ENCODE measurements around the gene USP20. TPM values are rescaled to one million over a fixed set of nuclear protein-coding genes. Genes with fewer than 3 reads are reported as not detected.
A peak's percentile ranks its signal among the peaks of the same experiment; 100 is the strongest.

USP20 gene
- total RNA-seq, 1 experiment from 2014 or later: 16.3 TPM

DNA sequence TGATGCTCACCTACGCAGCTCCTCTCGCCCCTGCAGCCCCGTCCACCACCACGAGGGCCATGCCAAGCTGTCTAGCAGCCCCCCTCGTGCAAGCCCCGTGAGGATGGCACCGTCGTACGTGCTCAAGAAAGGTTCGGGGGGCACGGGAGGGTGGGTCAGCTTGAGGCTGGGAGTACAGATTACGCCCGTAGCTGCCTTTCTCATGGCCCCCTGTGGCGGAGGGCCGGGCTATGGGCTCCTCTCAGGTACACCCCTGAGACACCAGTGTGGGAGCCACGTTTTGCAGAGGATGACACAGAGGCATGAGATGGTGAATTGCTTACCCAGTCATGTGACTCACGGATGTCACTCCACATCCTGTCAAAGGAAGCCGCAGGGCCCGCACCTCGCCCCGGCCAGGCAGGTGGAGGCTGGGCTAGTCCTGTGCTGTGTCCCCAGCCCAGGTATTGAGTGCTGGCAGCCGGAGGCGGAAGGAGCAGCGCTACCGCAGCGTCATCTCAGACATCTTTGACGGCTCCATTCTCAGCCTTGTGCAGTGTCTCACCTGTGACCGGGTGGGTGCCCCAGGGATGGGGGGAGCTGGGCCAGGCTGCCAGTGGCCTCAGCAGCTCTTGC is 33.7 kb downstream of the USP20 start:
- H3K36me3 ChIP-seq (replicated peaks; ENCODE audit: control insufficient read depth, insufficient read depth, low read length): no peaks in the 10 kb centered on the region; the same call in 1 of the 2 replicates
- H3K27me3 ChIP-seq (ENCODE audit: control insufficient read depth, insufficient read depth, low read length): no peaks in the 10 kb centered on the region
- no peak for DNase-seq
- no peak overlapping the region for H3K4me3 ChIP-seq (ENCODE audit: insufficient read depth, low read depth, low read length)

DNA sequence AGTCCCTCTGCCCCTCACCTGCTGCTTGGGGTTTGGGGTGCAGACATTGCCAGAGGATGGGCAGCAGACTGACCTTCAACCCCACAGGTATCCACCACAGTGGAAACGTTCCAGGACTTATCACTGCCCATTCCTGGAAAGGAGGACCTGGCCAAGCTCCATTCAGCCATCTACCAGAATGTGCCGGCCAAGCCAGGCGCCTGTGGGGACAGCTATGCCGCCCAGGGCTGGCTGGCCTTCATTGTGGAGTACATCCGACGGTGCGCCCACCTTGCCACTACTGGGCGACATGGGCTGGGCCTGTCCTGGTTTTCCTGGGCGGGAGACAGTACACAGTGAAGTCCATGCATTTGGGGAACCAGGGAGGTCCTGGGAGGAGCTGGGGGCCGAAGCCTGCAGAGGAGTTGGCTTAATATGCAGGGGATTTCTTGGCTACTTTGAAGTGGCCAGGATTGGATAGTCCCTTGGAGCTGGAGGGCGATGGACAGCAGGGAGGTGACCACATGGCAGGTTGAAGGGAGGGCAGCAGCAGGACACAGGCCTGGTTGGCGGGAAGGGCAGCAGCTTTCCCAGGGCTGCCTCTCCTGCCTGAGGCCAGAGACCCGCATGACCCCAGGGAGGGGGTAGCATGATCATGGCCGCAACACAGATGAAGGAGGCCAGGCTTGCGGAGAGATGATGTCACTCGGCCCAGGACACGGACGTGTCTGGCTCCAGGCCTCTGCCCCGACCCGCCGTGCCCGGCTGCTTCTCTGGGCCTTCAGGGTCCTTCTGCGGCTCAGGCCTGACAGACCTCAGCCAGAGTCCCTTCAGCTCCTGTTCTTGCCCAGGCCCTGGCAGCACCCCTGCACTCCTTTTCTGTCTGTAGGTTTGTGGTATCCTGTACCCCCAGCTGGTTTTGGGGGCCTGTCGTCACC is 34.6 kb downstream of the USP20 start:
- Histone ChIP-seq H3K27me3 (ENCODE audit: control insufficient read depth, insufficient read depth, low read length) (no peaks in the 10 kb centered on the region), H3K36me3 (replicated peaks; ENCODE audit: control insufficient read depth, insufficient read depth, low read length) (no peaks in the 10 kb centered on the region; the same call in 1 of the 2 replicates), H3K4me3 (ENCODE audit: insufficient read depth, low read depth, low read length) (no peak overlapping the region)
- no peak for DNase-seq

DNA sequence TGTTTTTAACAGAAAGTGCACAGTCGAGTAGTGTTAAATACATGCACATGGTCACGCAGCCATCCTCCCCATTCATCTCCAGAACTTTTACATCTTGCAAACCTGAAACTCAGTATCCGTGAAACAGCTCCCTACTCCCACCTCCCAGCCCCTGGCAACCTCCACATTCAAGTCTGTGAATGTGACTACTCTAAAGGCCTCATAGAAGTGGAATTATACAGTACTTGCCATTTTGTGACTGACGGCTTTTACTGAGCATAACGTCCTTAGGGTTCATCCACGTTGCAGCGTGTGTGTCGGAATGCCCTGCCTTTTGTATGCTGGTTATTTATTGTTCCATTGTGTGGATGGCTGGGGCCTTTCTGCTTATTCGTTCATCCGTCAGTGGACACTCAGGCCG is 35.8 kb downstream of the USP20 start:
- no peak overlapping the region for H3K4me3 ChIP-seq (ENCODE audit: insufficient read depth, low read depth, low read length)
- no peaks in the 10 kb centered on the region for H3K27me3 ChIP-seq (ENCODE audit: control insufficient read depth, insufficient read depth, low read length)
- H3K36me3 ChIP-seq (replicated peaks; ENCODE audit: control insufficient read depth, insufficient read depth, low read length): no peaks in the 10 kb centered on the region; the same call in 1 of the 2 replicates
- no peak for DNase-seq

DNA sequence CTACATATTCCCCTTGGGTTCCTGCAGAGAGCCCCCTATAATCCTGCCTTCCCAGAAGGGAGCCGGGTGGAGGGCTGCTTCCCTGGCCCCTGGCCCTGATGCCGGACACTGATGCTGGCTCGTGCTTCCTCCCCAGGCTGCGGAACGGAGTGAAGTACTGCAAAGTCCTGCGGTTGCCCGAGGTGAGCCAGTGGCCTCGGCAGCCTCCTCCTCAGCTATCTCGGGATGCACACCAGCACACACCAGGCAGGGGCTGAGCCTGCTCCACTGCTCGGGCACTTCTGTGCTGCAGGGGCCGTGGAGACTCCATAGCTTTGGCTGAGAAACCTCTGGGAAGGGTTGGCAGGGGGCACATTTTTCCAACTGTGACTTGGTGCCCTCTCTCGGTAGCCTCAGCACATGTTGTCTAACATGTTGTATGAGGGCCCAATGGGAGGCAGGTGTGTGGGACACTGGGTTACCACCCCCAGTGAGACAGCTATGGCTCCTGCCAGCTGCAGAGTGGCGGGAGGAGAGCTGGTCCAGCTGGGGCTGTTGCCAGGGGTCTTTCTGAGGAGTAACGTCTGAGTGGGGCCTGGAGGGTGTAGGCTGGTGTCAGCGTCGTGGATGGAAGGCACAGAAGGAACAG is 38.4 kb downstream of the USP20 start:
- H3K36me3 ChIP-seq (replicated peaks; ENCODE audit: control insufficient read depth, insufficient read depth, low read length): no peaks in the 10 kb centered on the region; the same call in none of the 2 replicates
- DNase-seq: peak; percentile 39
- no peak overlapping the region for H3K4me3 ChIP-seq (ENCODE audit: insufficient read depth, low read depth, low read length)
- H3K27me3 ChIP-seq (ENCODE audit: control insufficient read depth, insufficient read depth, low read length): no peaks in the 10 kb centered on the region

DNA sequence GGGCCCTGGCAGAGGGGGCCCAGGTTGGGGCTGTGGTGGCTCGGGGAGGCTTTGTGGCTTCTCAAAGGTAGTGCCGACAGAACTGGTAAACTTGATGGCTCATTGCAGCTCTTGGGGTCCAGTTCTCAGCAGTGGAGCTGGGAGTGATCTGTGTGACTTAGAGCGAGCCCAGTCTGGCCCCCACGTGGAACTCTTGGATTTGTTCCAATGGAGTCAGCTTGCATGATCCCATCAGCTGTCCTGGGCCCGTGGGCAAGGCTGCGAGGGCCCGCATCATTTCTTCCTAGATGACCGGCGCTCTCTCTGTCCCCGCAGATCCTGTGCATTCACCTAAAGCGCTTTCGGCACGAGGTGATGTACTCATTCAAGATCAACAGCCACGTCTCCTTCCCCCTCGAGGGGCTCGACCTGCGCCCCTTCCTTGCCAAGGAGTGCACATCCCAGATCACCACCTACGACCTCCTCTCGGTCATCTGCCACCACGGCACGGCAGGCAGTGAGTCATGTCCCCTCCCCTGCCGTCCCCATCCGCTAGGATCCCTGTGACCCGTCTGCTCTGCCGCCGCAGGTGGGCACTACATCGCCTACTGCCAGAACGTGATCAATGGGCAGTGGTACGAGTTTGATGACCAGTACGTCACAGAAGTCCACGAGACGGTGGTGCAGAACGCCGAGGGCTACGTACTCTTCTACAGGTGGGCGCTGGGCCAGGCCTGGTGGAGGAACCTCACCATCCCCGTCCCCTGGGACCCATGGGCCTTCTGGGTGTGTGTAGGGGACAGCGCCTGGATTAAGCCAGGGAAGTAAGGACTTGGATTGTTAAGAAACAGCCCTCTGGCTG is 39.2 kb downstream of the USP20 start:
- DNase-seq: peak; percentile 34
- no peaks in the 10 kb centered on the region; the same call in none of the 2 replicates for H3K36me3 ChIP-seq (replicated peaks; ENCODE audit: control insufficient read depth, insufficient read depth, low read length)
- H3K4me3 ChIP-seq (ENCODE audit: insufficient read depth, low read depth, low read length): no peak overlapping the region
- H3K27me3 ChIP-seq (ENCODE audit: control insufficient read depth, insufficient read depth, low read length): no peaks in the 10 kb centered on the region

DNA sequence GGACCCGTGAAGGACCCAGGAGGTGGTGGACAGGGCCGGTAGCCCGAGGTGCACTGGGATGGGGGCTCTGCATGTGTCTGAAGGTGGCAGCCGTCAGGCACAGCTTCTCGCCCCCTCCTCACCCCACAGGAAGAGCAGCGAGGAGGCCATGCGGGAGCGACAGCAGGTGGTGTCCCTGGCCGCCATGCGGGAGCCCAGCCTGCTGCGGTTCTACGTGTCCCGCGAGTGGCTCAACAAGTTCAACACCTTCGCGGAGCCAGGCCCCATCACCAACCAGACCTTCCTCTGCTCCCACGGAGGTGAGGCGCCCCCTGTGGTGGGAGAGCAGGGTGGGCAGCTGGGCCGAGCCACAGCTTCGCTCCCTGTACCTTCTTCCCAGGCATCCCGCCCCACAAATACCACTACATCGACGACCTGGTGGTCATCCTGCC is 39.9 kb downstream of the USP20 start:
- Histone ChIP-seq H3K27me3 (ENCODE audit: control insufficient read depth, insufficient read depth, low read length) (no peaks in the 10 kb centered on the region), H3K36me3 (replicated peaks; ENCODE audit: control insufficient read depth, insufficient read depth, low read length) (no peaks in the 10 kb centered on the region; the same call in none of the 2 replicates), H3K4me3 (ENCODE audit: insufficient read depth, low read depth, low read length) (no peak overlapping the region)
- peak; percentile 78 for DNase-seq

DNA sequence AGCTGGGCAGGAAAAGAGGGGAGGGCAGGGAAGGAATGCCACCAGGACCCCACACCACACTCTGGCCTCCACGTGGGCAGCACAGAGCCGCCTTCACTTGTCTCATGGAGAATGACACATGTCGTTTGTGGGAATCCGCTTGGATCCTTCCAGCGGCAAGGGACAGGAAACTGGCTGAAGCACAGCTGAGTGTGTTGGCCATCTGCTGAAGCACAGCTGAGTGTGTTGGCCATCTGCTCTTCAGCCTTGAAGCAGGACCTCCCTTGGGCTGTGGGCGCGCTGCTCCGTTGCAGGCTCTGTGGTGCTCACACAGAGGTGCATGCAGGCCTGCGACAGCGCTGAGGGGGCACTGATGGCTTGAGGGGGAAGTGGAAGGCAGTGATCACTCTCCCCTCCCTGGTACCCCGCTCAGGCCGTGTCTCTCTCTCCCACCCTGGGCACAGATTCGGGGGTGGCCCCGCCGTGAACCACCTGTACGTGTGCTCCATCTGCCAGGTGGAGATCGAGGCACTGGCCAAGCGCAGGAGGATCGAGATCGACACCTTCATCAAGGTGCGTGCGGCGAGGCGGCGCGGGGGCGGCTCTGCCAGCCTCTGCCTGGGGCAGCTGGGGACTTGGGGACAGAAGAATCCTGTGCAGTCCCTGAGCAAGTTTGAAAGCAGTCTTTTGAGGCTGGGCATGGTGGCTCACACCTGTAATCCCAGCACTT is 40.6 kb downstream of the USP20 start:
- Histone ChIP-seq H3K27me3 (ENCODE audit: control insufficient read depth, insufficient read depth, low read length) (no peaks in the 10 kb centered on the region), H3K36me3 (replicated peaks; ENCODE audit: control insufficient read depth, insufficient read depth, low read length) (no peaks in the 10 kb centered on the region; the same call in none of the 2 replicates), H3K4me3 (ENCODE audit: insufficient read depth, low read depth, low read length) (no peak overlapping the region)
- DNase-seq: peak; percentile 36

DNA sequence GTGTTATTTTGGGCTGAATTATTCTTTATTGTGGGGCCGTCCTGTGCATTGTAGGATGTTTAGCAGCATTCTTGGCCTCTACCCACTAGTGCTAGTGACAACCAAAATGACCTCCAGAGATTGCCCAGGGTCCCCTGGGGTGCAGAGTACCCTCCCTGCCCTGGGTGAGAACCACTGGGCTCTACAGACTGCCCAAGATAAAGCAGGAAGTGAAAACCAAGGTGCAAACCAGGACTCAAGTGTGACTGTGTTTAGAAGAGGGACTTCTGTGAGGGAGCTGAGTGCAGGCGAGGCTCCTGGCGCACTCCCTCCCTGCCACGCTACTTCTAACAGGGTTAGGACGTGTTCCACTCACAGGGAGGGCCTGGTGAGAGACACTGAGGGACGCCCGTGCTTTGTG is 41.6 kb downstream of the USP20 start:
- DNase-seq: no peak
- Histone ChIP-seq H3K4me3 (ENCODE audit: insufficient read depth, low read depth, low read length) (no peak overlapping the region), H3K36me3 (replicated peaks; ENCODE audit: control insufficient read depth, insufficient read depth, low read length) (peaks cover 1% of the 10 kb centered on the region), H3K27me3 (ENCODE audit: control insufficient read depth, insufficient read depth, low read length) (no peaks in the 10 kb centered on the region)

DNA sequence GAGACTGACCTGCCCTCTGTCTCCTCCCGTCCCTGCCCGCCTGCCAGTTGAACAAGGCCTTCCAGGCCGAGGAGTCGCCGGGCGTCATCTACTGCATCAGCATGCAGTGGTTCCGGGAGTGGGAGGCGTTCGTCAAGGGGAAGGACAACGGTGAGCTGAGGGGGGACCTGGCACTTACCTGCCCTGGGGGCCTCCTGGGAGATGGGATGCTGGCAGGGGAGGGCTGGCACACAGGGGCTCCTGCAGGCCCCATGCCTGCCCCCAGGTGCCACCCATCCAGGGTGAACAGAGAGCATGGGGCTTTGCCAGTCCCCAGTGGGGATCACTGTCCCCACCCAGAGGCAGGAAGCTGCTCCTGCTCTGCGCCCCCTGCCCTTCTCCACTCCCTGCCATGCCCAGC is 43.0 kb downstream of the USP20 start:
- DNase-seq: peak; percentile 44
- no peak overlapping the region for H3K4me3 ChIP-seq (ENCODE audit: insufficient read depth, low read depth, low read length)
- peaks cover 1% of the 10 kb centered on the region for H3K36me3 ChIP-seq (replicated peaks; ENCODE audit: control insufficient read depth, insufficient read depth, low read length)
- H3K27me3 ChIP-seq (ENCODE audit: control insufficient read depth, insufficient read depth, low read length): no peaks in the 10 kb centered on the region

DNA sequence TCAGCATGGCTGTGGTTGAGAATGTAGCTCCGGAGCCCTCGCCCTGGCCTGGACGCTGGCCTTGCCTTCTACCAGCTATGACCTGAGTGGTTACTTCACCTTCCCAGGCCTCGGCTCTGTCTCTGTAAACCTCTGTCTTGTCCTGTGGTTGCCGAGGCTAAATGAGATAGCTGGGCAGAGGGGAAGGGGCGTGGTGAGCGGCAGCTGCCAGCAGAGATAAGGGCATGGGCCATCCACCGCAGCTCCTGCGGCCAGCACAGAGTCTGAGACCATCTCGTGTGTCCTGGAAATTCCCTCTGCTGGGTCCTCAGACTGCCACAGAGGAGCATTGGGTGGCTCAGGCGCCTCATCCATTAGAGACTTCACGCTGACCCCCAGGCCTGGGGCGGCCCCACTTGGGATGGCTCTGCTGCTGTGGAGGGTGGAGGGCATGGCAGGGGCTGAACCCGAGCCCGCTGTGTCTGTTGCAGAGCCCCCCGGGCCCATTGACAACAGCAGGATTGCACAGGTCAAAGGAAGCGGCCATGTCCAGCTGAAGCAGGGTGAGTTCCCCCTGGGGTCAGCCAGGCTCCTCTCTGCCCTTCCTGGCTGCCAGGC is 43.9 kb downstream of the USP20 start:
- peak; percentile 34 for DNase-seq
- no peaks in the 10 kb centered on the region for H3K27me3 ChIP-seq (ENCODE audit: control insufficient read depth, insufficient read depth, low read length)
- H3K4me3 ChIP-seq (ENCODE audit: insufficient read depth, low read depth, low read length): no peak overlapping the region
- peaks cover 1% of the 10 kb centered on the region for H3K36me3 ChIP-seq (replicated peaks; ENCODE audit: control insufficient read depth, insufficient read depth, low read length)

DNA sequence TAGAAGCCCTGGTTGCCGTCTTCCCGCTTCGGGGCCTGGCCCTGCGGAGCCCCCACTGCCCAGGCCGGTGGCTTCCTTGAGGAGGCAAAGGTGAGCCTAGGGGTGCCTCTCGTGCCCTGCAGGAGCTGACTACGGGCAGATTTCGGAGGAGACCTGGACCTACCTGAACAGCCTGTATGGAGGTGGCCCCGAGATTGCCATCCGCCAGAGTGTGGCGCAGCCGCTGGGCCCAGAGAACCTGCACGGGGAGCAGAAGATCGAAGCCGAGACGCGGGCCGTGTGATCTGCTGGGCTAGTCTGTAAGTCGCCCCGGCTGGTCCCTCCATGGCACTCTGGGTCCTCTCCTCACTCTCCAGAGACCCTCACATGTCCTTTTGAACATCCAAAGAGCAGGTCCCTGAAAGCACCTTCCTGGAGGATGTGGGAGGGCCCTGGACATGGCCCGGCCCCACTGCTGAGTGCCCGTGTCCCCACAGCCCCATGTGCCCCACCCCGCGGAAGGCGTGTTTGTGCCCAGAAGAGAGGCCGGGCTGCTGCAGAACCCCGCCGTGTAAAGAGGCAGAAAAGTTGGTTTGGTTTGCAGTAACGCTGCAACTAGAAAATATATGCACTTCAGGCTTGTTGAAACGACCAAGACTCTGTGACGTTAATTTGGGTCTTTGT is 44.9 kb downstream of the USP20 start:
- Histone ChIP-seq H3K4me3 (ENCODE audit: insufficient read depth, low read depth, low read length) (no peak overlapping the region), H3K36me3 (replicated peaks; ENCODE audit: control insufficient read depth, insufficient read depth, low read length) (peaks cover 1% of the 10 kb centered on the region), H3K27me3 (ENCODE audit: control insufficient read depth, insufficient read depth, low read length) (no peaks in the 10 kb centered on the region)
- DNase-seq: peak; percentile 41

DNA sequence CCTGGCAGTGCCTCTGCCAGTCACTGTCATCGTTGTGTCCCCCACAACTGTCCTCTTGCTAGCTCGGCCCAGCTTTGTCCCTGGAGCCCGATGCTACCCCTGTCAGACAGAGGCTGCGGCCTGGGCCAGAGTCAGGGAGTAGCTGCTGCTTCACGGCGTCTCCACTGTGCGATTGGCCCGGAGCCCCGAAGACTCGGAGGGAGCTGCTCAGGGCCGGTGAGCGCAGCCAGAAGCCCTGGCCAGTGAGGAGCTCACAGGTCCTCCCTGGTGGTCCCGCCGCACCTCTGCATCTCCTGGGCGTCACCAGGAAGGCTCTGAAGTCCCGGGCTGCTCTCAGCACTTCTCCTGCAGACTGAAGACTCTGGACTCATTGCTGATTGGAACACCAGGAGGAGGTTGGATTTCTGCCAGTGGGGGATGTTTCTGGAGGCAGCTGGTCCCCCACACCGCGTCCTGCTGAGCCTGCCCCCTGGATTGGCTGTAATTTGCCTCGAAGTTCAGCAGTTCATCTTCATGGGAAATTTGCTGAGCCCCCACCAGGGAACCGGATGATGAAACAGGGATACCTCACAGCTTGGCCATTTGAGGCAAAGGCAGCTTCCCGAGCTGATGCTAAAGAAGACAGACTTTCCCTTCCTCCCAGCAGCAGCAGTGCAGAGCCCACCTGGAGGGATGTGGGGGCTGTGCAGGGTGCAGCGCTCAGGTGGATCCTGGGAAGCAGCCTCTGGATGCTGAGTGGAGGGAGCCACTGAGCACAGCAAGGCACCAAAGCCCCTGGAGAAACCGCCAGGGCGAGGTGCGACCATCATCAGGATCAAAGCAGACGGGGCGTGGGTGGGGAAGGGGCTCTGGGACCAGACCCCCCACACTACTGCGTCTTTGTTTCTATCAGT is 45.6 kb downstream of the USP20 start:
- peaks cover 1% of the 10 kb centered on the region for H3K36me3 ChIP-seq (replicated peaks; ENCODE audit: control insufficient read depth, insufficient read depth, low read length)
- H3K4me3 ChIP-seq (ENCODE audit: insufficient read depth, low read depth, low read length): no peak overlapping the region
- H3K27me3 ChIP-seq (ENCODE audit: control insufficient read depth, insufficient read depth, low read length): no peaks in the 10 kb centered on the region
- peak; percentile 69 for DNase-seq

Measured in H7 (cell line).